SK-N-SH (cell line): ENCODE measurements around the gene TMEM245. TPM values are rescaled to one million over a fixed set of nuclear protein-coding genes. Genes with fewer than 3 reads are reported as not detected.

ENCODE experiments used
- CTCF ChIA-PET: fragments of 300-600, 350-600 bp; formaldehyde crosslinking; extraction: SDS; loops from one replicate; lab custom pipeline; 2021; lab: Yijun Ruan, JAX
- POLR2A ChIA-PET: fragments of 350-600 bp; sonication (Branson Sonifier 250); formaldehyde crosslinking; extraction: SDS; loops from one replicate; lab custom pipeline; 2020; ENCODE audit warnings: antibody characterized with exemption, inconsistent platforms; lab: Yijun Ruan, JAX
- DNase-seq: peaks from one replicate; pipeline ENCODE4 v3.0.0; 2012
- H2AFZ ChIP-seq: fragments of 200-600 bp; sonication (generic); 2 replicates; pipeline ENCODE4 v1.8.1; 2016; ENCODE audit warnings: antibody characterized with exemption, mild to moderate bottlenecking, low read depth
- H3F3A ChIP-seq: fragments of 200-600 bp; sonication (generic); replicated peaks from 2 replicates; pipeline ENCODE3; 2016; ENCODE audit warnings: antibody characterized with exemption, mild to moderate bottlenecking; ENCODE audit not compliant: insufficient read depth
- H3K27ac ChIP-seq, 2 experiments: fragments of 200-500 bp in 1 of 2; fragments of 200-600 bp in 1 of 2; sonication (Bioruptor generic) in 1 of 2; sonication (generic), shearing (Covaris generic) in 1 of 2; 2 replicates each; pipeline versions ENCODE4 v1.5.1 to v1.6.1; 2014 to 2016; ENCODE audit warnings: low read depth in 2 of 2, inconsistent platforms in 1 of 2, low read length in 1 of 2, mild to moderate bottlenecking in 1 of 2, mixed read lengths in 1 of 2
- H3K27me3 ChIP-seq: fragments of 200-600 bp; sonication (generic), shearing (Covaris generic); 2 replicates; pipeline ENCODE4 v1.6.1; 2016; ENCODE audit warnings: mixed run types; ENCODE audit not compliant: insufficient read depth
- H3K36me3 ChIP-seq, 2 experiments: fragments of 200-500 bp in 1 of 2; fragments of 200-600 bp in 1 of 2; sonication (Bioruptor generic) in 1 of 2; sonication (generic) in 1 of 2; replicated peaks in 1 of 2; 2 replicates each; pipeline versions ENCODE3 to v1.5.1; 2014 to 2016; ENCODE audit warnings: low read length in 1 of 2, mild to moderate bottlenecking in 1 of 2; ENCODE audit not compliant: insufficient read depth in 2 of 2, control insufficient read depth in 1 of 2
- H3K4me1 ChIP-seq, 2 experiments: fragments of 200-500 bp in 1 of 2; fragments of 200-600 bp in 1 of 2; sonication (Bioruptor generic) in 1 of 2; sonication (generic), shearing (Covaris generic) in 1 of 2; 2 replicates each; pipeline versions ENCODE4 v1.5.1 to v1.6.1; 2014 to 2016; ENCODE audit warnings: low read depth in 1 of 2, low read length in 1 of 2, mixed run types in 1 of 2; ENCODE audit not compliant: insufficient read depth in 2 of 2, control insufficient read depth in 1 of 2
- H3K4me2 ChIP-seq: fragments of 200-600 bp; sonication (generic), shearing (Covaris generic); 2 replicates; pipeline ENCODE4 v1.6.1; 2017; ENCODE audit warnings: mixed run types
- H3K4me3 ChIP-seq, 2 experiments: fragments of 200-500 bp in 1 of 2; fragments of 200-600 bp in 1 of 2; sonication (Bioruptor generic) in 1 of 2; sonication (generic), shearing (Covaris generic) in 1 of 2; 2 replicates each; pipeline versions ENCODE4 v1.5.1 to v1.8.1; 2014 to 2016; ENCODE audit warnings: low read depth in 2 of 2, inconsistent platforms in 1 of 2, low read length in 1 of 2, mild to moderate bottlenecking in 1 of 2, mixed read lengths in 1 of 2, moderate library complexity in 1 of 2
- H3K79me2 ChIP-seq: fragments of 200-600 bp; sonication (generic); 2 replicates; pipeline ENCODE4 v1.8.1; 2017; ENCODE audit warnings: mild to moderate bottlenecking; ENCODE audit not compliant: insufficient read depth
- H3K9ac ChIP-seq: fragments of 200-600 bp; sonication (generic); 2 replicates; pipeline ENCODE4 v1.6.1; 2017; ENCODE audit warnings: mixed run types
- H3K9me2 ChIP-seq: fragments of 200-600 bp; sonication (generic); 2 replicates; pipeline ENCODE4 v1.6.1; 2017; ENCODE audit warnings: mixed run types
- H3K9me3 ChIP-seq: fragments of 200-600 bp; sonication (generic); 2 replicates; pipeline ENCODE4 v1.6.1; 2017; ENCODE audit warnings: mixed run types, mild to moderate bottlenecking, moderate library complexity
- H4K20me1 ChIP-seq: fragments of 200-600 bp; sonication (generic); 2 replicates; pipeline ENCODE4 v1.6.1; 2017; ENCODE audit warnings: mild to moderate bottlenecking, mixed run types; ENCODE audit not compliant: insufficient read depth
- CHD2 ChIP-seq: fragments of 150-350 bp; IDR thresholded peaks from 2 replicates; pipeline ENCODE4 v1.6.1; 2018; ENCODE audit warnings: low read length; ENCODE audit not compliant: partially characterized antibody
- EP300 ChIP-seq, 2 experiments: IDR thresholded peaks; 2 replicates each; pipeline versions ENCODE4 v1.4.0 to v1.6.1; 2012; ENCODE audit warnings: borderline replicate concordance in 1 of 2, low read depth in 1 of 2, low read length in 1 of 2
- EZH2phosphoT487 ChIP-seq: fragments of 200-600 bp; sonication (generic); IDR thresholded peaks from 2 replicates; pipeline ENCODE4 v1.6.1; 2017; ENCODE audit warnings: low read depth, mixed run types, mild to moderate bottlenecking, antibody characterized with exemption, moderate library complexity, borderline replicate concordance
- FOXJ3 ChIP-seq: sonication (generic); formaldehyde crosslinking; IDR thresholded peaks from 2 replicates; pipeline ENCODE4 v1.5.1; 2020; ENCODE audit warnings: mild to moderate bottlenecking, missing genetic modification reagents
- FOXM1 ChIP-seq: IDR thresholded peaks from 2 replicates; pipeline ENCODE4 v1.4.0; 2012; ENCODE audit warnings: low read depth, mild to moderate bottlenecking
- JUND ChIP-seq: IDR thresholded peaks from 2 replicates; pipeline ENCODE4 v1.4.0; 2012
- MEF2A ChIP-seq: IDR thresholded peaks from 2 replicates; pipeline ENCODE4 v1.4.0; 2012; ENCODE audit warnings: low read depth, borderline replicate concordance
- MXI1 ChIP-seq: IDR thresholded peaks from 2 replicates; pipeline ENCODE4 v1.6.1; 2012; ENCODE audit warnings: mild to moderate bottlenecking, low read depth, low read length, improper control_type of control experiment
- PBX3 ChIP-seq: IDR thresholded peaks from 2 replicates; pipeline ENCODE4; 2012
- REST ChIP-seq: IDR thresholded peaks from 2 replicates; pipeline ENCODE4 v1.6.1; 2012; ENCODE audit warnings: mild to moderate bottlenecking, low read depth, low read length, moderate library complexity
- RXRA ChIP-seq: IDR thresholded peaks from 2 replicates; pipeline ENCODE4 v1.4.0; 2012; ENCODE audit warnings: low read depth, mild to moderate bottlenecking, borderline replicate concordance
- SMC3 ChIP-seq: IDR thresholded peaks from 2 replicates; pipeline ENCODE4 v1.6.1; 2012; ENCODE audit warnings: low read depth, low read length, improper control_type of control experiment
- TAF1 ChIP-seq: IDR thresholded peaks from 2 replicates; pipeline ENCODE4 v1.6.1; 2012; ENCODE audit warnings: low read depth, mild to moderate bottlenecking, low read length, moderate library complexity, borderline replicate concordance
- TCF12 ChIP-seq: IDR thresholded peaks from 2 replicates; pipeline ENCODE4 v1.4.0; 2012
- TEAD4 ChIP-seq: IDR thresholded peaks from 2 replicates; pipeline ENCODE4 v1.4.0; 2012; ENCODE audit warnings: mild to moderate bottlenecking, borderline replicate concordance; ENCODE audit not compliant: insufficient read depth
- USF2 ChIP-seq: fragments of 150-350 bp; IDR thresholded peaks from 2 replicates; pipeline ENCODE4 v1.6.1; 2017; ENCODE audit warnings: antibody characterized with exemption, low read length, low read depth, borderline replicate concordance
- WGBS: methylation state at CpG from one replicate; pipeline ENCODE4 v1.1.6; 2017; ENCODE audit warnings: low lambda C conversion rate; 5-methylcytosine and 5-hydroxymethylcytosine counted together
- polyA plus RNA-seq, 3 experiments: library from polyadenylated mRNA; depleted of rRNA; stranded (reverse); fragments of >200 nt; gene quantifications; 2 replicates each; pipeline ENCODE4 v1.2.3, GENCODE V29; 2012
- TF ChIP-seq, protein P1 (sequence below): fragments of 150-350 bp; IDR thresholded peaks from 2 replicates; pipeline ENCODE4 v1.6.1; 2016; ENCODE audit warnings: mild to moderate bottlenecking, low read depth, low read length

Gene TMEM245
- polyA plus RNA-seq, 1 of the 3 experiments (the other 2 are of a cell fraction): 17.5 TPM

DNA sequence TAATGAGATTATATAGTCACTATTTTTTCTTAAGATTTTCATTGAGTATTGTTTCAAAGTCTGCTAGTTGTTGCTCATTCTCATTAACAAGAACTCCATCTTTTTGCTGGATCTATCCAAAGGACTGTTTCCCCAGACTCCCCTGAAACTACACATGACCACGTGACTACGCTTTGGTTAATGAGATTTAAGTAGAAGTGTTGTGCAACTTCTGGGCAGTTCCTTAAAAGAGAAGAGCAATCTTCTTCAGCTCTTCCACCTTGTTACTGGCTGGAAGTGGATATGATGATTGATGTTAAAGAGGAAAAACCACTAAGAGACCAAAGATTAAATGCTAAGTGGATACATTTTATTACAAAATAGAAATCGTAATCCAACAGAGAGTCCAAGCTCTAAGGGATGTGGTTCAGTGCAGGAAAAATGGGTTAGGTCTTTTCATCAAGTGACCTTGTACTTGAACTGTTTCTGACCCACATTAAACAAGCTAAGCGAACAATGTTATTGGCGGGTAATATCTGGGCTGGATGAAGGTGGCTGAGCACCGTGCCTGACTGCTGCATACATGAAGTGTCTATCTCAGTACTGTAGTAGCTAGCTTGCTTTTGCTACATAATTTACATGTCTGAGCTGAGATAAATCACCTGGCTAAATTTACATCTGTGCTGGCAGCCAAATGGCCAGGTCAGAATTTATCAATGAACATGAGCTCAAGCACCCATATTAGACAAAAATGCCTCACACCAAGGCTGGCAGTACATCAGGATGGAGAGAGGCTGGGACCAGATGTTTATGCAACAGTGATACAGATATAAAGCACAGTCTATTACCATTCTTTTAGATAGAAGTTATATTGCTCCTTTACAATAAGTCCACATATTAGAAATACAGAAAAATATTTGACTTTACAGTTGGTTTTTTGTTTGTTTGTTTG, 98.9 kb downstream of the TMEM245 start (continued):
- TF ChIP-seq REST (no peak), EP300 (IDR thresholded peaks at IDR 0.05; ENCODE audit: borderline replicate concordance in 1 of 2, low read depth in 1 of 2, low read length in 1 of 2) (no peak), FOXM1 (no peak), MEF2A (no peak), USF2 (no peak), CHD2 (no peak)

DNA sequence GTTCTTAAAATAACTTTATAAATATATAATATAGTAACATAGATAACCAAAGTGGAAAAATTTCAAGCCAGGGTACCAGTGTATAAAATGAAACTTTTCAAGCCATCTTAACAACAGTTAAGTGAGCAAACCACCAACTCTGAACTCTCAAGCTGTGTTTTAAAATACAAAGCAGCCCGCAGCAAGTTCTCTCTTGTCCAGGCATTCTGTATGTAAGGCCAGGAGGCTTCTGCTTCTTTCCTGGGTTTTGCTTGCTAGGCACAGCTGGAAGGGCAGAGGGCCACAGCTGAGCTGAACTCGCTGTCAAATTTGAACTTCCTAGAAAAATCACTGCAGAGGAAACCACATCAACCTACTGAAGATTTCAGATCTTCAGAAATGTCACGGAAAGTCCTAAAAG, 99.6 kb downstream of the TMEM245 start:
- Histone ChIP-seq H3K4me1 (no peaks in the 10 kb centered on the region; a peak in 1 of 4 replicates), H3K9ac (no peak overlapping the region), H3K27ac (no peak overlapping the region), H3K36me3 (peaks cover 32 to 39% of the 10 kb centered on the region in 2 experiments), H2AFZ (no peak overlapping the region), H3K4me3 (no peak overlapping the region), H3K9me2 (no peaks in the 10 kb centered on the region), H3K4me2 (no peak overlapping the region), H4K20me1 (no peaks in the 10 kb centered on the region), H3K79me2 (peaks cover 17% of the 10 kb centered on the region; the same call in 1 of the 2 replicates), H3F3A (peaks cover 11% of the 10 kb centered on the region), H3K27me3 (no peaks in the 10 kb centered on the region), H3K9me3 (no peaks in the 10 kb centered on the region)
- TF ChIP-seq PBX3 (no peak), MXI1 (no peak), FOXM1 (no peak), CHD2 (no peak), EZH2phosphoT487 (no peak), RXRA (no peak), TEAD4 (no peak), SMC3 (no peak), FOXJ3 (CRISPR knock-in tag) (no peak), TCF12 (no peak), TAF1 (no peak), JUND (no peak), USF2 (no peak)
- TF ChIP-seq, protein P1, sequence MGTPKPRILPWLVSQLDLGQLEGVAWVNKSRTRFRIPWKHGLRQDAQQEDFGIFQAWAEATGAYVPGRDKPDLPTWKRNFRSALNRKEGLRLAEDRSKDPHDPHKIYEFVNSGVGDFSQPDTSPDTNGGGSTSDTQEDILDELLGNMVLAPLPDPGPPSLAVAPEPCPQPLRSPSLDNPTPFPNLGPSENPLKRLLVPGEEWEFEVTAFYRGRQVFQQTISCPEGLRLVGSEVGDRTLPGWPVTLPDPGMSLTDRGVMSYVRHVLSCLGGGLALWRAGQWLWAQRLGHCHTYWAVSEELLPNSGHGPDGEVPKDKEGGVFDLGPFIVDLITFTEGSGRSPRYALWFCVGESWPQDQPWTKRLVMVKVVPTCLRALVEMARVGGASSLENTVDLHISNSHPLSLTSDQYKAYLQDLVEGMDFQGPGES: no peak
- CTCF ChIA-PET: no interaction called here
- POLR2A ChIA-PET: no interaction called here
- WGBS: 95% methylated on average over 3 of the region's 3 CpGs
- no peak for DNase-seq
